HG03045 (cell line): ENCODE measurements around the gene SFXN3.

Experiments
- ATAC-seq: cut with Tn5 transposase; IDR thresholded peaks from one replicate; pipeline ENCODE4 v1.9.1; 2021; ENCODE audit warnings: mild to moderate bottlenecking, moderate library complexity; ENCODE audit not compliant: unreplicated experiment

SFXN3 gene

DNA sequence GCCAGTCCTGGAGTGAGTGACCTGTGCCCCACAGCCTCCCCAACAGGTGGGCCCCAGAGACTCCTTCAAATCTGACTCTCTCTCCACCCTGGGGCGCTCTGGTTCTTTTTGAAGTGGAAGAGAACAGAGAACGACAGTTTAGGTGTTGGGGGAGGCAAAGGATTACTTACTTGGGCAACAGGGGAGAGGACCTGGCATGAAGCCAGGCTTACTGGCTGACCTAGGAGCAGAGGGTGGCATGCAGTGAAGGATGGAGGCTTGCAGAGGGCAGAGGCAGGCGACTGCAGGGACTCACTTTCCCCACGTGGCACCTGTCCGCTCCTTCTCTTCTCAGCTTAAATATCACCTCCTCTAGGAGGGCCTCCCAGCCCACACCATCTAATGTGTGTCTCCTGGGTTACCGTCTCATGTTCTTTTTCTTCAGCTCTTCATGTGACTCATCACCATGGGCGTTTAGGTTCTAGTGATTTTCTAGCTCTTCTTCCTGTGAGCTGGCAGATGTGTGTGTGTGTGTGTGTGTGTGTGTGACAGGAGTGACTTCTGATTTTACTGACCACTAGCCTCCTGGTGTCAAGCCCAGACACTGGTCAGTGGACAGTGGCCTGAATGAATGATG lies 16.0 kb upstream of the SFXN3 start:
- no peak for ATAC-seq

DNA sequence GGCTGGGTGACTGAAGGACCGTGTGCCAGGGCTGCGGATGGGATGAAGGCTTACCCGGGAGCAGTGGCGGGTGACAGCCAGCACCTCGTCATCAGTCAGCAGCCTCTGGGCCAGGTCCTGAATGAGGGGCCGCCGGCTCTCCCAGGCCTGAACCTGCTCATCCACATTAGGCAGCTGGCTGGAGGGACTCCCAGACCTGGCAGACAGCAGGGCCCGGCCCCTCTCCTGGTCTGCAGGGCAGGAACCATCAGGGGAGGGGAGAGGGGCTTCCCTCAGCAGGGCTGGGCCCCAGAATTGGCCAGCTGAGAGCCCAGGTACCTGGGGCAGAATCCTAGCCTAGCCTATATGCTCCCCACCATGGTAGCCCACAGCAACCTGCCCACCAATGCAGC lies 15.5 kb upstream of the SFXN3 start:
- ATAC-seq, result no peak

DNA sequence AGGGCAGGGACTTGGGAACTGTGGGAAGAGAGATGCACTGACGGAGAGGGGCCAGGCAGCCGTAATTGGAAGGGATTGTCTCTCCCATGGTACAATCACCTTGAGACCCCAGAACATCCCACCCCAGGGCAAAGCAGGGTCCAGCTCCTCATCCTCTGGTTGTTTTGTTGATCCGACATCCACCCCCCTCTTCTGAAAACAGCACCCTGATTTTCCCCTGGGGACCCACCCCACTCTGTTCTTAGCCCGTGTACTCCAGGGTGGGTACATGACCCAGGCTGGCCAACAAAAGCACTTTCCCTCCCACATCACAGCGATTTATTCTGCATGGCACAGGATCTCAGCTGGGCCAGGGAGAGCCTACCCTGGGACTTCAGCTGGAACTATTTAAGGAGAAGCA lies 14.2 kb upstream of the SFXN3 start:
- no peak for ATAC-seq

DNA sequence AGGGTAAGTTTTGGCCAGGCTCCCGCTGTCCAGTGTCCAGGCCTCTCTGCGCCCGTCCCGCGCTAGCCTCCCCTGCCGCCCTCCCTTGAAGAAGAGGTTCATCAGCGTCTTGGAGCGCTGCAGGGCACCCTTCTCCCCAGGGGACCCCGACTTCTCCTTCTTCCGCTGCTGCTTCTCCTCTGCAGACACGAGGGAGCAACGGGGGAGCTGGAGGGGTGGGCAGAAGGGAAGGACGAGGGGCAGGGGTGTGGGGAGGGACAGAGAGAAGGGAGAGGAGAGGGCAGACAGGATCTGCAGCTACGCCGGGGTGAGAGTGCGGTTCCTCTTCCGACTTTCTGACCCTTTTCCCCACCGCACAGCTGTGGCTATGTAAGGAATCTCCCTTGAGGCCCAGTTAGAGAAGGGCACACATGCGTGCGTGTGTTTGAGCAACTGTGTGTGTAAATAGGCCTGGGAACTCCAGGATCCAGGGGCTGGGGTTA lies 12.9 kb upstream of the SFXN3 start:
- ATAC-seq, result no peak

DNA sequence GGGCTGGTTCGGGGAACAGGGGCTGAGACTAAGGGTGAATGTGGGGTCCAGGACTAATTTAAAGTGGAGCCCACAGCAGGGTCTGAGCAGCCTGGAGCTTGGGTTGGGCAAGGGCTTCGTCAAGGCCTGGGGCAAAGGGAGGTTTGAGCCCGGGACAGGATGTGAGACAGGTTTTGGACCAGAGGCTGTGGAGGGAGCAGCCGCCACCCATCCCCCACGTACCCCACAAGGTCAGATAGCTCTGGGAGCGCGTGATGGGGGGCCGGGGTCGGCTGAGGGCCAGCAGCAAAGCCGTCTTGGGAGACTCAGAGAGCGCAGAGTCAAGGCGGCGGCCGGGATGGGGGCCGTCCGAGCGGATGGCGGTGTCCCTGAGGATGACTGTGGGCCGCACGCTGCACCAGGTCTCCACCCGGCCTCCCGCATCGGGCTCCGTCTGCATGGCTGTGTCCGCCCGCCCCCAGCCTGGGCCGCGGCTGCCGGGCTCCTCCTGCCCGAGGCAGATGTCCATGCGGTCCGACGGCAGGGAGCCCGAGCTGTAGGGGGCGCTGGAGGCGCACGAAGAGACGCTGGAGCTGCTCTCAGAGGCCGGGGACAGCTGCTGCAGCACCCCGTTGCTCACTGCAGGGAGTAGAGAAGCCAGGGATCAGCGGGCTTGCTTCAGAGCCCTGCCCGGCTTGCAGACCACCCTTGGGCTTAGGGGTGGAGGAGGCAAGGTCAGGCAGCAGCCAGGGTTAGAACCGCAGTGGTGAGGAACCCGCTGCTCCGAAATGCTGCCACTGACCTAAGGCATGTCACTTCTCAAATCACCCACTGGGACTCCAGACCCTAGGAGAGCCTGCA lies 12.2 kb upstream of the SFXN3 start:
- no peak for ATAC-seq

DNA sequence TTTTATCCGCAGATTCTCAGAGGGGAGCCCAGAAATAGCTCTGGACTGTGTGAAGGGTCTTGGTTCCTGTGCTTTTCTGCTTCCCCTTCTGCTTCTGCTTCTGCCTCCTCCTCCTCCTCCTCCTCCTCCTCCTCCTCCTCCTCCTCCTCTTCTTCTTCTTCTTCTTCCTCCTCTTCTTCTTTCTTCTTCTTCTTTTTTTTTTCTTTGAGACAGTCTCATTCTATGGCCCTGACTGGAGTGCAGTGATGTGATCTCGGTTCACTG lies 11.7 kb upstream of the SFXN3 start:
- no peak for ATAC-seq

DNA sequence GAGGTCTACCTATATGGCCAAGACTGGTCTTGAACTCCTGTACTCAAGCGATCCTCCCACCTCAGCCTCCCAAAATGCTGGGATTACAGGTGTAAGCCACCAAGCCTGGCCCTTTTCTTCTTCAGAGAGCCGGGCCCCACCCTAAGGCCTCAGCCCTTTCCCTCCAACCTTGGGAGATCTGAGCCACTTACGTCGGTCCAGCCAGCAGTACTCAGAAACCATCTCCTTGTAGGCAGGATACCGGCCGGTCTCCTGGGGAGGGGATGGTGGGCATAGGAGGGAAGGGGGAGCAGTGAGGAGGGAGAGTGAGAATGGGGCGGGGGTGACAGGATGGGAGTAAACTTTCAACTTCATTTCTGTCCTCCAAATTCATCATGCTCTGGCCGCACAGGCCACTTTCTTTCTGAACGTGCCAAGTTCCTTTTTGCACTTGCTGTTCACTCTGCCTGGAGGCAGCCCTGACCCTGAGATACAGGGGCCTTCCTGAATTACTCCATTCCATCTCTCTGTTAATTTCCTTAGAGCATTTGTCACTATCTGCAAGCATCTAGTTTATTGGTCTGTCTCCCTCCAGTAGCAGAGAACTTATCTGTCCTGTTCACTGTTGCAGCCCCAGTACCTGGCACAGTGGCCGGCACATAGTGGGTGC lies 10.5 kb upstream of the SFXN3 start:
- ATAC-seq, result no peak

DNA sequence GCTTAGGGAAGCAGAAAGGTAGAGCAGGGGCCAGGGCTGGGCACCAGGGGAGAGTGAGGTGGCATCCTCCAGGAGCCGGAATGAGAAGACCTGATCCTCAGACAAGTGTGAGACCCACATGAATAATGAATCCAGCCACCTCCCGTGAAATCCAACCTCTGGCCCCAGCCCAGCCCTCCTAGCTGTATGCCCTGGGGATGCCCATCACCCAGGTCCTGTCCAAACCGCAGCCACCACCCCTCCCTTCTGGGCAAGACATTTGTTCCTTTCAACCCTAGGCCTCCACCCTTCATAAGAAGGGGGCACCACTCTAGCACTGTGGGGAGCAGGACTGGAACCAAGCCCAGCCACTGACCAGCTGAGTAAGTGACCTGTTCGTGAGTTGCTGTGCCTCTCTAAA lies 9.8 kb upstream of the SFXN3 start:
- no peak for ATAC-seq

DNA sequence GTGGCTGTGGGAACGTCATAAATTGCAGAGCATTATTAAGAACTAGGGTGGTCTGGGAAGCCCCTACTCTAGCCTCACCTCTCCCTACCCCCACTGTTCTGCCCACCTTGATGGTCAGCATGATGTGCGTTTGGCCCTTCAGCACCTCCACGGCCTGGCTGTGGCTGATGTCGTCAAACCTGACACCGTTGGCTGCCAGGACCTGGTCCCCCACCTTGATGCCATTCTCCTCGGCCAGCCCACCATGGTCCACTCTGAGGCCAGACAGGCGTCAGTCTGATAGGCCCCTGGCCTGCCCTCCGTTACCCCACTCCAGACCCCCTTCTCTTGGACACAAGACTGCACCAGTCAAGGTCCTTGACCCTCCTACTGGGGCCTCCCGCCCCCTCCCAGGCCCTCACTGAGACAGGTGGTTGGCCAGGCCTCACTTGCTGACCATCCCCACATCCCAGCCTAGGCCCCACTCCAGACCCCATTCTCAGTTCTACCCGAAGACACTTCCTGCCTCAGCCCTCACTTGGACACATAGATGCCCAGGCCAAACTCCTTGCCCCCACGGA lies 9.3 kb upstream of the SFXN3 start:
- ATAC-seq, result no peak

DNA sequence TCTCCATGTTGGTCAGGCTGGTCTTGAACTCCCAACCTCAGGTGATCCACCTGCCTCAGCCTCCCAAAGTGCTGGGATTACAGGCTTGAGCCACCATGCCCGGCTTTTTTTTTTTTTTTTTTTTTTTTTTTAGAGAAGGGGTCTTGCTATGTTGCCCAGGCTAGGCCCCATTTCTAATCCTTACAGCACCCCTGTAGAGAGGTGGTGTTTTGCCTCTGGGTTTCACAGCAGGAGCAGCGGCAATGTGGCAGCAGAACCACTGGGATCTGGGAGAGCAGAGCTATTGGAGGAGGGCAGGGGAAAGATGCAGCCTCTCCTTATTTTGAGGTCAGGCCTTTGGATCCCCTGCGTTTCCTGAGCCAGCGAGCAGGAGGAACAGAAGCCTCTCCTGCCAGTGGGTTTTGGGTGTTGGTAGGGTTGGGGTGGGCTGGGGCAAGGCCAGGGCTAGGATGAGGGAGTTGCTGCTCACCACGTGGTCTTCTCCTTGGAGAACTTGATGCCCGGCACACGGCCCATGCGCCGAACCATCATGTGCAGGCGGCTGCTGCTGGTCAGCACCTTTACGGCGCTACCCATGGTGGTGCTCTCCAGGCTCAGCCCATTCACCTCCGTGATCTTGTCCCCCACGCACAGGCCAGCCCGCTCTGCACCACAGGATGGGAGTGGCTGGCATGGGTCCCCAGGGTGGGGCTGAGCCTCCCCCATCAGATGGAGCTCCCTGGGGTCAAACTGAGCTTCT lies 7.9 kb upstream of the SFXN3 start:
- ATAC-seq, result no peak

DNA sequence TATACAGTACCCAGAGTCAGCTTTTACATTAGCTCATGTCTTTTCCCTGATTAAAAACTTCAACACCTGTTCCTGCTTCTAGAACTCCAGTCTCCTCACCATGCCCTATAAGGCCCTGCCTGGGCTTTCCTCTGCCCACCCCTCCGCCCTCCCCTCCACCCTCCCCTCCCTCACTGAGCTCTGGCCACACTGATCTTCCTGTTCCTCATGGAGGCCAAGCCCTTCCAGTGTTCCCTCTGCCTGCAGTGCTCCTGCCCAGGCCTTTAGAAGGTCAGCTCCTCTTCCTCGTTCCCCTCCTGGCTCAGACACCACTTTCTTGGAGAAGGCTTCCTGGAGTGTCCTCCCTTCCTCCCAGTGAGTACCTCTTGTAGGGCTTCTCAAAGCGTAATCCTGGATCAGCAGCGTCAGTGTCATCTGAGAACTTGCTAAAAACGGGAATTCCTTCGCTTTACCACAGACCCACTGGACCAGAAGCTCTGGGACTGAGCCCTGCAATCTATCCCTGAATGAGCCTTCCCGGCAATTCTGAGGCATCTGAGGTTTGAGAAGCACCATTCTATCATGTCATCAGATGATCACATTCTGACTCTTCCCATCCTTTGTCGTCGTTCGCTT lies 3.8 kb upstream of the SFXN3 start:
- ATAC-seq, result no peak

DNA sequence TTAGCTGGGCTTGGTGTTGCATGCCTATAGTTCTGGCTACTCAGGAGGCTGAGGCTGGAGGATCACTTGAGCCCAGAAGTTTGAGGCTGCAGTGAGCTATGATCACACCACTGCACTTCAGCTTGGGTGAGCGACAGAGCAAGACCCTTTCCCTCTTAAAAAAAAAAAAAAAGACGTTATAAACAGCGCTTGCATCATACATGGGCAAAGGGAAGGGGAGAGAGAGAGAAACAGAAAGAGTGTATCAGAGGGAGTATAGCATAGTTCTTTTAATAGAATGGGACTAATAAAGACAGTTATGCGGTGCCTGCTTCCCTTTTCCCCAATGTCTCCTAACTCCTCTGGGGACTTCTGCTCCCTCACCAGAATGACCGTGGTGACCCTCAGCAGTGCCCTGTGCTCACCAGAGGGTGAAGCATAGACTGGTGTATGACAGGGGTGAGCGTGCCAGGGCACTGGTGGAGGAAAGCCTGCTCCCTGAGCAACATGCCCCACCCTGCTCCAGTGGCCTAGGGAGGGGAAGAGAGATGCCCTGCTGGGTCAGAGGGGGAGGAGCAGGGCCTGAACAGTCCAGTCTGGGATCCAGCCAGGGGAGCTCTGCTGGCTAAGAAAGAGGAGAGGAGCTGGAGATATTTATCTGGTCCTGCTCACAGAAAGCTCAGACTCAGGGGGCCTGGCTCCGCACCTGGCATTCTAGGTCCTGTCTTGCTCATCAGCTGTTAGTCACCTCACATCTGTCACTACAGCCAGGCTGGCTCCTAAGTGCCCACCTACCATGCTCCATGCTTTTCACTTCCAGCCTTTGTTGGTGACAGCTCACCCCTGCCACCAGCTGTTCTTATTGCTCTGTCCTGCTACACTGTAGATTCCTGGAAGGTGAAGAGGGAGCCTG lies 2.3 kb upstream of the SFXN3 start:
- no peak for ATAC-seq

DNA sequence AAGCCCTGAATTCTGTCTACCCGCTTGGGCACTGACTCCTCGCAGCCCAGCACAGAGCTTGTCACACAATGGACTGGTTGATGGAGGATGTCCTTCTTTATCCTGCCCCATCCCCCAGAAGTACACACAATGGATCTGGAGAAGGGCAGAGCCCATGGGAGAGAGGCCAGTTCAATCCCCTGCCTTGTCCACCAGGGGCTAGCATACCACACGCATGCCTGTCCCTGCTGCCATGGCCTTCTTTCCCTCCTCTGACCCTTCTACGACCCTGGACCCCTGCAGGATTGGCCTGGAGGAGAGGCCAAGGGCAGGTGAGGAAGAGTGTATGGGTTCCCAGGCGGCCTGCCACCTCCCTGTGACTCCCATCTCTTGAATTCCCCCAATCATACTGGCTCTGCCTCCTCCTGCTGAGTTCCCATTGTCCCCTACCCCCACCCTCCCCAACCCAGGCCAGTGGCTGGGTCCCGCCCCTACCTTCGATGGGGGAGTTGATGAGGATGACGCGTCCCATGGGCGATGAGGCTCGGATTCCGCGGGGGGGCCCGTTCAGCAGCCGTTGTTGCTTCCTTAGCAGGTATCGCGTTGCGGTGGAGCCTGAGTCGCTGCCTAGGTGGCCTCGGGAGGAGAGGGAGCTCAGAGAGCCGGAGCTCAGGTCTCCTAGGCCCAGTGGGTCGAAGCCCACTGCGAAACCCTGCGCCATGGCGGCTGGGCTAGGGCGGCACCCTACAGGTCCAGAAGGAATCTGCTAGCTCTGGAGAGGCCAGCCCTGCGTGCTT lies 1.3 kb upstream of the SFXN3 start:
- ATAC-seq, result no peak

DNA sequence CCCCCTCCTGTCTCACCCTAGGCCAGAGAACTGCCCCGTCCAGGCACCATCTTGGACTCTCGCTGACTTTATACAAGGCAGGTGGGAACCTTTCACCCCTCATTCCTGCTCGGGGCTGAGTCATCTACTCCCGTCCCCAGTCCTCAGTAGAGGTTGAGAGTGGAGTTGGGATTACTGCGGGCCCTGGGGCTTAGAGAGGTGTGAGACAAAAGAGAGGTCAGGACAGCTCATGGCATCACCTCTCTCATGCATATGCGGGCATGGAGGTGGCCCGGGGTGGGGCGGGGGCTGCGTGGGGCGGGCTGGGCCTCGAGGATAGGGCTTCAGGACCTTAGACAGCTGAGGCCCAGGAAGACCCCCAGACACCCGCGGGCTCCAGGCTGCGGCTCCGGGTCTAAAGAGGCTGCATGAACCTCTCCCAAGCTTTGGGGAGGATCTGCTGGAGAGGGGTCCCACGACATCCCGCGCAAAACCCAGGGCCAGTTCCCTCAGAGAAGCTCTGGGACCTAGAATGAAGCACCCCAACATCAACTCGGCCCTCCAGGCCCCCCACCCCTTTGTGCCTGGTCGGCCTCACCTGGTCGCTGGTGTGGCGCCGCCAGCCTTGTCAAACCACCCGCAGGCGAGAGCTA lies 422 bp upstream of the SFXN3 start:
- ATAC-seq, result no peak

DNA sequence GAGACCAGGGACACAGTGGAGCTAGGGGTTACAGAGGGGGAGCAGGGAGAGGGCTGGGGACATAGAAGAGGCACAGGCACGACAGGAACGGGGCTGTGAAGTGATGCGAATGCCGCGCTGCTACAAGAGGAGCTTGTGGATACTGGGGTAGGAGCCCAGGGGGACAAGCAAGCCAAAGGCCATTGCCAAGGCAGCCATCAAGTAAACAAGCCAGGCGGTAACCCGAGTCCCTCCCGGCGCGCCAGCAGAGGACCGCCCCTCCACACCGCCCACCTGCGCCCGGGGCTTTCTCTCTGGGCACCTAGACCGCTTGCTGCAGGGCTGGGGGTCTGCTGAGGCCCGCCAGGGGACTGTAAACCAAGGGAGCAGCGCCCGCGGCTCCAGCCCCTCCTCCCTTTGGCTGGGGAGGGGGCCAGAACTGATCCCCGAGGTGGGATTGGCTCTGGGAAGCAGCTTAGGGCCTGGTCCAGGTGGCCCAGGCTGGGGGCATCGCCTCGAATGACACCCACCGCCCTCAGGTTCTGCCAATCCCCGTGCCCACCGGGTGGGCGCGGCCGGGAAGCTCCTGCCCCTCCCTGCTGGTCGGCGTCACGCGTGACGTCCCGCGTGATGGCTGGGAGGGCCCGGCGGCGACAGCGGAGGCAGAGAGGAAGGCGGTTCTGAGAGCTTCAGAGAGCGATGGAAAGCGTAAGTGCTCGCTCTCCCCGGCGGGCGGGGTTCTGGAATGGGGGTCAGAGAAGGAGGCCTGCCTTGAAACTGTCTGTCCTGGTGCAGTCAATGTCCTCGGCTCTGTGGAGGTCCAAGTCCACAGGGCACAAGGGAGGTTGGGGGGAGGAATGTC lies 982 bp downstream of the SFXN3 start:
- ATAC-seq, result peak; percentile 48

DNA sequence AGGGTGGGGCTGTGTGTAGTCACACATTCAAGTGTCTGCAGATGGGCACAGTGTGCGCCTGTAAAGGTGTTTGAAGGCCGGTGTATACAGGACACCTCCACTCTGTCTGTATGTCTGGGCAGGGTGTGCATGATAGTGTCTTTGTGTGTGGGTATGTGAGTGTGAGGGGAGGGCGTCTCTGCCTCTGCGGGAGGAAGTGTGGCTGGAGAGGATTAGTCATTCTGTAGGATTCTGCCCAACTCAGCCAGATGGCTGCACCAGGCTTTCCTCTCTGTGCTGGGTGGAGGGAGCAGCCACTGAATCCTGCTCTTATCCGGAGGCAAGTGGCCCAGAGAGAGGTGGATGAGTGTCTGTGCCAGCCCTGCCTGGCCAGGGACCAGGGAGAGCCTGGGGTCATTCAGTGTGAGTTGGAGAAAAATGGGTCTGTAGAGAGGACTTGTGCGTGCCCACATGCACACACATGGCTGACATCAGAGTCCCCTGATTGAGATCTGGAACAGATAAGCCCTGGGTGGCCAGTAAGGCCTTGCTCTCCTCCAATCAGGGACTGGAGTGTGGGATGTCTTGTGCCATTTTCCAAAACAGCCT lies 1.7 kb downstream of the SFXN3 start:
- peak; percentile 8 for ATAC-seq

DNA sequence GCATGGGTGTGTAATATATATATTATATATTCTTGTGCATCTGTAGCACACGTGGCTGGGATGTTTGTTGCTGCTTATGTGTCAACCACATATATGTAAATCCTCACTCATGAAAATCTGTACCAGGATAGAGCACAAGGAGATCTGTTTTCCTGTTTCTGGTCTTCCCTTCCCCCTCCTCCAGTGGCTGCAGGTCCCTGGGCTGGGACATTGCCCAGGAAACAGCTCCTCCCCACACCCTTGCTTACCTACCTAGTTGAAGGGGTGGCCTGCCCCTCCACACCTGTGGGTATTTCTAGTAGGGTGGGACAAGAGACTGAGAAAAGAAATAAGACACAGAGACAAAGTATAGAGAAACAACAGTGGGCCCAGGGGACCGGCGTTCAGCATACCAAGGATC lies 2.2 kb downstream of the SFXN3 start:
- ATAC-seq, result no peak
